ENCODE measurements around the gene TBK1. TPM values are rescaled to one million over a fixed set of nuclear protein-coding genes. Genes with fewer than 3 reads are reported as not detected.

TBK1 gene
- total and polyA plus RNA-seq, 2 of the 4 experiments (the other 2 are of a cell fraction) = 9.9 to 11.6 TPM

DNA sequence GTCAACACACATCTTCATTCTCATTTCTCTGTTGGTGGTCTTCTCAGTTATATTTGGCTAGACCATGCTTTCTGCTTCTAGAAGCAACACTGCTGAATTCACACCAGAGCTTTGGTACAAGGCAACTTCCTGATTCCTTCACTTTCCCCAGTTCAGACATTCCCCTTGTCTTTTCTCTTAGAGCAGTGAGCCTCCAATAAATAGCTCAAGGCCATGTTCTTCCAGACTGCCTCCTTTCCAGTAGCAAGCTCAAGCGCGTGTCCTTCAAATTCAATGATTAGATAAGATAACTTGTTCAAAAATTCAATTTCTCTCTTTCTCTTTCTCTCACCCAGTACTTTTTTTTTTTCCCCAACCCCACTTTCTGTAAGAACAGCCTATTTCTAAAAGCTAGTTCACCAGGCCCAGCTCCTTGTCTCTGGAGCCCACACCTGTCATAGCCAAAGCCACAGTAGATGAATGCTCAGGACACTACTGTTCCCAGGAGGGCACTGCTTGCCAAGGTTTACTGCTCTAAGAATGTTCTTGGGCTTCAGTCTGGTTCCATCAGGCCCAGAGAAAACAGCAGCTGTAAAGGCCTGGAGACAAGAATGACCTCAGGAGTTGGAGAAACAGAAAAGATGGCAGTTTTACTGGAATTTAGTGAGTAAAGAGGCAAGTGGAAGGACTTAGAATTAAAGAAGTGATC, 17.7 kb downstream of the TBK1 start:
- intact Hi-C loops (cut with micrococcal nuclease) (no loop called here), in situ Hi-C loops (cut with MboI; ENCODE audit: low sequenced_read_pairs) (no loop called here), dilution Hi-C loops (cut with HindIII; ENCODE audit: low sequenced_read_pairs, unreplicated experiment) (no loop called here)
- H3K4me3 ChIP-seq (ENCODE audit: insufficient read depth, low read depth, low read length) = no peak overlapping the region
- H2AFZ ChIP-seq (replicated peaks; ENCODE audit: low read length, poor library complexity) = no peak overlapping the region
- peaks cover 45% of the 10 kb centered on the region for H3K36me3 ChIP-seq (ENCODE audit: control insufficient read depth, insufficient read depth, low read length)
- H3K9me1 ChIP-seq (ENCODE audit: insufficient read depth, low read length) = peaks cover 14% of the 10 kb centered on the region
- no peak overlapping the region for H4K5ac ChIP-seq (ENCODE audit: low read depth, low read length)
- no peak overlapping the region for H3K23ac ChIP-seq (ENCODE audit: low read depth, low read length)
- no peak overlapping the region for H3K4me2 ChIP-seq (ENCODE audit: low read depth, low read length)
- H2BK5ac ChIP-seq (ENCODE audit: low read depth, low read length, poor library complexity, severe bottlenecking) = no peak overlapping the region
- no peak overlapping the region for H4K8ac ChIP-seq (ENCODE audit: low read depth in 2 of 2, low read length in 2 of 2)
- TF ChIP-seq RAD21 (IDR thresholded peaks at IDR 0.05; ENCODE audit: low read length) (no peak), MAFK (IDR thresholded peaks at IDR 0.05; ENCODE audit: low read depth, low read length) (no peak), RFX5 (IDR thresholded peaks at IDR 0.05; ENCODE audit: low read depth, low read length) (no peak), RCOR1 (IDR thresholded peaks at IDR 0.05; ENCODE audit: insufficient replicate concordance, low read length) (no peak), POLR2A (IDR thresholded peaks at IDR 0.05; ENCODE audit: low read depth, low read length) (no peak), MXI1 (IDR thresholded peaks at IDR 0.05; ENCODE audit: borderline replicate concordance, low read depth, low read length) (no peak), FOS (IDR thresholded peaks at IDR 0.05; ENCODE audit: low read depth, low read length) (no peak), NFE2L2 (IDR thresholded peaks at IDR 0.05; ENCODE audit: low read depth, low read length) (no peak), BHLHE40 (IDR thresholded peaks at IDR 0.05; ENCODE audit: low read depth, low read length) (no peak), CHD1 (IDR thresholded peaks at IDR 0.05; ENCODE audit: low read depth, low read length) (no peak), SMC3 (IDR thresholded peaks at IDR 0.05; ENCODE audit: low read depth, low read length) (no peak), CEBPB (IDR thresholded peaks at IDR 0.05; ENCODE audit: low read depth, low read length) (no peak), MAZ (IDR thresholded peaks at IDR 0.05; ENCODE audit: borderline replicate concordance, low read depth, low read length) (no peak)
- TF ChIP-seq, protein P1, sequence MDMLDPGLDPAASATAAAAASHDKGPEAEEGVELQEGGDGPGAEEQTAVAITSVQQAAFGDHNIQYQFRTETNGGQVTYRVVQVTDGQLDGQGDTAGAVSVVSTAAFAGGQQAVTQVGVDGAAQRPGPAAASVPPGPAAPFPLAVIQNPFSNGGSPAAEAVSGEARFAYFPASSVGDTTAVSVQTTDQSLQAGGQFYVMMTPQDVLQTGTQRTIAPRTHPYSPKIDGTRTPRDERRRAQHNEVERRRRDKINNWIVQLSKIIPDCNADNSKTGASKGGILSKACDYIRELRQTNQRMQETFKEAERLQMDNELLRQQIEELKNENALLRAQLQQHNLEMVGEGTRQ (IDR thresholded peaks at IDR 0.05; ENCODE audit: low read depth, low read length) = no peak
- TF ChIP-seq, protein P2, sequence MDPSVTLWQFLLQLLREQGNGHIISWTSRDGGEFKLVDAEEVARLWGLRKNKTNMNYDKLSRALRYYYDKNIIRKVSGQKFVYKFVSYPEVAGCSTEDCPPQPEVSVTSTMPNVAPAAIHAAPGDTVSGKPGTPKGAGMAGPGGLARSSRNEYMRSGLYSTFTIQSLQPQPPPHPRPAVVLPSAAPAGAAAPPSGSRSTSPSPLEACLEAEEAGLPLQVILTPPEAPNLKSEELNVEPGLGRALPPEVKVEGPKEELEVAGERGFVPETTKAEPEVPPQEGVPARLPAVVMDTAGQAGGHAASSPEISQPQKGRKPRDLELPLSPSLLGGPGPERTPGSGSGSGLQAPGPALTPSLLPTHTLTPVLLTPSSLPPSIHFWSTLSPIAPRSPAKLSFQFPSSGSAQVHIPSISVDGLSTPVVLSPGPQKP (IDR thresholded peaks at IDR 0.05; ENCODE audit: borderline replicate concordance, low read depth, low read length) = no peak
- TF ChIP-seq, protein P3, sequence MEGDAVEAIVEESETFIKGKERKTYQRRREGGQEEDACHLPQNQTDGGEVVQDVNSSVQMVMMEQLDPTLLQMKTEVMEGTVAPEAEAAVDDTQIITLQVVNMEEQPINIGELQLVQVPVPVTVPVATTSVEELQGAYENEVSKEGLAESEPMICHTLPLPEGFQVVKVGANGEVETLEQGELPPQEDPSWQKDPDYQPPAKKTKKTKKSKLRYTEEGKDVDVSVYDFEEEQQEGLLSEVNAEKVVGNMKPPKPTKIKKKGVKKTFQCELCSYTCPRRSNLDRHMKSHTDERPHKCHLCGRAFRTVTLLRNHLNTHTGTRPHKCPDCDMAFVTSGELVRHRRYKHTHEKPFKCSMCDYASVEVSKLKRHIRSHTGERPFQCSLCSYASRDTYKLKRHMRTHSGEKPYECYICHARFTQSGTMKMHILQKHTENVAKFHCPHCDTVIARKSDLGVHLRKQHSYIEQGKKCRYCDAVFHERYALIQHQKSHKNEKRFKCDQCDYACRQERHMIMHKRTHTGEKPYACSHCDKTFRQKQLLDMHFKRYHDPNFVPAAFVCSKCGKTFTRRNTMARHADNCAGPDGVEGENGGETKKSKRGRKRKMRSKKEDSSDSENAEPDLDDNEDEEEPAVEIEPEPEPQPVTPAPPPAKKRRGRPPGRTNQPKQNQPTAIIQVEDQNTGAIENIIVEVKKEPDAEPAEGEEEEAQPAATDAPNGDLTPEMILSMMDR (conservative IDR thresholded peaks at IDR 0.05; ENCODE audit: low read depth, low read length) = no peak
- ChIA-PET POLR2A (ENCODE audit: unreplicated experiment) (interaction anchor here (0.7 kb wide), 1 partner anchor 1423 kb away, joined by 7 read pairs; no protein-coding TSS in a partner anchor), CTCF (interaction anchor here (0.6 kb wide), 1 partner anchor 248 kb away, joined by 4 read pairs; no protein-coding TSS in a partner anchor)
- no peak overlapping the region for H2AK9ac ChIP-seq (replicated peaks; ENCODE audit: low read depth, low read length, poor library complexity)
- no CpG with 5 or more reads among the region's 2 CpGs for WGBS, 2 experiments (ENCODE audit: extremely low coverage in 2 of 2, insufficient read length in 1 of 2)
- no peaks in the 10 kb centered on the region for H4K20me1 ChIP-seq (ENCODE audit: insufficient read depth, low read length)
- H2BK15ac ChIP-seq (ENCODE audit: low read depth, low read length) = no peak overlapping the region
- BruUV-seq (replicated peaks) = no TSS peak
- ATAC-seq (ENCODE audit: low read depth) (no peak), DNase-seq (no peak)
- peaks cover 14 to 40% of the 10 kb centered on the region in 2 experiments for H3K79me1 ChIP-seq (ENCODE audit: low read depth in 1 of 2, low read length in 2 of 2)
- no peak overlapping the region for H3K27ac ChIP-seq (ENCODE audit: insufficient read depth, low read length)
- H3K27me3 ChIP-seq (ENCODE audit: control insufficient read depth, insufficient read depth, low read length) = no peaks in the 10 kb centered on the region
- H3K9ac ChIP-seq (ENCODE audit: low read depth, low read length) = no peak overlapping the region
- H2BK120ac ChIP-seq (ENCODE audit: low read depth, low read length) = no peak overlapping the region
- H3K14ac ChIP-seq (replicated peaks; ENCODE audit: low read depth, low read length) = no peak overlapping the region
- H2AK5ac ChIP-seq (ENCODE audit: low read depth, low read length) = no peak overlapping the region
- no peak overlapping the region for H4K91ac ChIP-seq (ENCODE audit: insufficient read depth, low read depth, low read length)
- H2BK20ac ChIP-seq (ENCODE audit: low read depth, low read length) = no peak overlapping the region
- no peak overlapping the region for H3K56ac ChIP-seq (ENCODE audit: extremely low read depth, insufficient read depth, low read length)
- H3K9me3 ChIP-seq (ENCODE audit: control insufficient read depth, insufficient read depth, low read length) = no peaks in the 10 kb centered on the region
- H3K4me1 ChIP-seq (ENCODE audit: control insufficient read depth, insufficient read depth, low read length) = no peaks in the 10 kb centered on the region
- no peak overlapping the region for H3K18ac ChIP-seq (ENCODE audit: low read depth, low read length)
- no peak overlapping the region for H3K4ac ChIP-seq (ENCODE audit: low read depth, low read length)

Data from IMR-90 (cell line).